ENCODE results near the gene KCND3.

The KCND3 gene

DNA sequence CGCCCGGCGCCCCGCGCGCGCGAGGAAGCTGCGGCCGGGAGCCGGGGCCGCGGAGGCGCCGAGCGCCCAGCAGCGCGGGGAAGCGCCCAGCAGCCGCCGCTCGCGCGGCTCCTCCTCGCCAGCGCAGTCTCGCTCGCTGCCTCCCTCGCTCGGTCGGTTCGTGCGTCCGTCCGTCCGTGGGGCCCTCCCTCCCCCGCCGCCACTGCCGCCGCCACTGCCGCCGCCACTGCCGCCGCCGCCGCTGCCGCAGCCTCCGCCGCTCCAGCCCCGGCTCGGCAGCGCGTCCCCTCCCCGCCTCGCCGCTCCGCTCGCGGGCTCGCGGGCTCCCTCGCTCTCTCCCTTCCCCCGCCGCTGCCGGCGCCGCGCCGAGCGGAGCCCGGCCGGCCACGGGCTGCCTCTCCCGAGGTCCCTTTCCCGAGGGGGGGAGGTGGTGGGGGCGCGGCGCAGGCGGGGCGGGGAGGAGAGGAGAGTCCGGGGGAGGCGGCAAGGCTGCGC lies at the start of gene KCND3:
Gene KCND3, minus strand, starts transcription at position 138 of the 495 bp plus-strand sequence.
- DNase-seq, result no peak

DNA sequence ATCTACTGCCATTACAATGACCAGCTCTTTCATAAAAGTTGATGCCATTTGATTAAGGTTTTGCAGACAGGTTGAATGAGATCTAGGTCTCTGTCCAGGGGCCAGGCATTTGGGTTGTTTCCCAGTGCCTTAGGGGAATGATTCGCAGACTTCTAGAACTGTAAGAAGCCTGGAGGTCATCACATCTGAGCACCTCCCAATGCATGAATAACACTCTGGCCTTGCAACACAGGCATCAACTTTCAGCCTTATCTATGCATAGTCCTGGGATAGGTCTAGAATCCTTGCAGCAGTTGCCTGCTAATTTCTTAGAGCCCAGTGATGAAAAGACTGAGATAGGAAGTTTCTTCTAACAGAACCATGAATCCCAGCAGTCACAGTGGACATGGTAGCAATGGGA lies 44.8 kb upstream of the KCND3 start:
- no peak for DNase-seq

DNA sequence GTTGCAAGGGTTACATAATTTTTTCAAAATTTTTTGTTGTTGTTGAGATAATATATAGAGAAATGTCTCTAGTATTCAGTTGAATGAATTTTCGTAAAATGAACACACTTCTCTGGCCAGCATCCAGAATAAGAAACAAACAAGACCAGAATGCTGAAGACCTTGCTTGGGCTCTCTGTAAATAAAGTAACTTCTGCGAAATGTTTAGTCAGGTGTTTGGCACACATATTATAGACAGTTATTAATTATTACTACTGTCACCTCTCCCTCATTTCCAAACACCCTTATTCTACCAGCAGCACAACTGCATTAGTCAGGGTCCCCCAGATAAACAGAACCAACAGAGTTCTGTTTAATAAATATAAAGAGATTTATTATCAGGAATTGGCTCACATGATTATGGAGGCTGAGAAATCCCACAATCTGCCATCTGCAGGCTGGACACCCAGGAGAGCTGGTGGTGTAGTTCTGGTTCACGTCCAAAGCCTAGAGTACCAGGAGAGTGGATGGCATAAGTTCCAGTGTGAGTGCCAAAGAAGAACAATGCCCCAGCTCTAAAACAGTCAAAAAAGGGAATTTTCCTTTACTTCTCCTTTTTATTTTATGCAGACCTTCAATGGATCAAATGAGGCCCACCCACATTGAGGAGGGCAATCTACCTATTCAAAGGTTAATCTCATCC lies 44.1 kb upstream of the KCND3 start:
- no peak for DNase-seq

DNA sequence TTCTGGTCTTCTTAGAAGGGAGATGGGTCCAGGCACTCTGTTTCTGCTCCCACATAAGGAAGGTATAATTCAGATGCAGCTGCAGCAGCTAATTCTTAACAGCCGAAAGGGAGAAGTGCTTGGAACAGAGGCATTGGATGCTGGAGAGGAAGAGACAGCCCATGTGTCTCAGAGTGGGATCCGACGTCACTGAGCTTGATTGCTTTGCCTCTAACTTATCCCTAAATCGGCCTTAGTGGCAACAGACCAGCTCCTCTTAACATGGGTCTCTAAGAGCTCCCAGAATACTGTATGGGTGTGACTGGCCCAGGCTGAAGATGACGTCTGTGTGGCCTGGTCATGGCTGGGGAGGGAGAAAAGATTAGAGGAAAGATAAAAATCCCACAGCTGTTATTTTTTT lies 40.7 kb upstream of the KCND3 start:
- no peak for DNase-seq

DNA sequence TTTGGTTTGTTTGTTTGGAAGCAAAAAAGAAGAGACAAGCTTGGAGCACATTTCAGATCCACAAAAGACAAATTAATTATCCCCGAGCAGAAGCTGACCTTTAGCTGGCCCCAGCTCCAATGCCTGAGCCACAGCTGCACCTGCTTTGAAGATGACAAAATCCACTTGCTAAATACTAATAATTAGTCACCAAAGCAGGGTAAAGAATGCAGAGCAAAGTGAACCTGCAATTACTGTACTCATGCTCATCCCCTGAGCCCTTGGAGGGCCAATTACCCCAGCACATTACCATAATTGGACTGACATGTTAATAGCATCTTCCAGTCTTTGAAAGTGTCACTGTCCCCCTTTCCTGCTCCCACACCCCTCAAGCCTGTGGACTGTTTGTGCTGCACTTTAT lies 38.2 kb upstream of the KCND3 start:
- no peak for DNase-seq

DNA sequence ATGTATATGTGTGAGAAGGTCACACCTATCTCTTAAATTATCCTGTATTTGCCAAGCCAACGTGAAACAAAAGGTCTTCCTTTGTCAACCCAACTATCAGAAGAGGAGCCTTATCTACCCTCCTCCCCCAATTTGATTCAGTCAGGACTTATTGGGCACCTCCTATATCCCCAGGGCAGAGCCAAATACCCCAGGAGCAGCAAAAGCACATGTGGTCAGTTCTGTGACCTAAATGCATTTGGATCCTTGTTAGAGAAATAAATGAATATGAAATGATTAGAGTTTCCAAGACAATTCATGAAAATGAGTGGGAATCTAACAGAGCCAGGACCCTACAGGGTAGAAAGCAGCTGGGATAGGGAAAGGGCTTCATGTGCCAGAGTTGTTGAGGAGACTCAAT lies 37.0 kb upstream of the KCND3 start:
- no peak for DNase-seq

DNA sequence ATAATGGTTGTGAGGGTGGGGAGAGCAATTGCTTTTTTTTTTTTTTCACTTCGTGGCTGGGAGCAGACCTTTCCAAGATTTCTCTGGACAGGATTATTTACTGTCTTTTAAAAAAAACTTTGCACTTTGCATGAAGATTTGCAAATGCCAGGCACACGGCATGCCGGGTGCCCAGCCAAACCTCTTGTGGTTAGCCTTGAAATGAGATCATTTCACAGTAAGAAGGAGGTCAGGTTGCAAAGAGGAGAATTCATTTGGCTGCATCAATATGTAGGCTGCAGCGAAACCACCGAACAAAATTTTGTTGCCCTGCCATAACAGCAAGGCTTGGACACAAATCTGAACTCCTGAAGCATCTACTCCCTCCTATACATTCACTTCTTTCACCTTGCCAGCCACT lies 36.5 kb upstream of the KCND3 start:
- DNase-seq, result no peak

DNA sequence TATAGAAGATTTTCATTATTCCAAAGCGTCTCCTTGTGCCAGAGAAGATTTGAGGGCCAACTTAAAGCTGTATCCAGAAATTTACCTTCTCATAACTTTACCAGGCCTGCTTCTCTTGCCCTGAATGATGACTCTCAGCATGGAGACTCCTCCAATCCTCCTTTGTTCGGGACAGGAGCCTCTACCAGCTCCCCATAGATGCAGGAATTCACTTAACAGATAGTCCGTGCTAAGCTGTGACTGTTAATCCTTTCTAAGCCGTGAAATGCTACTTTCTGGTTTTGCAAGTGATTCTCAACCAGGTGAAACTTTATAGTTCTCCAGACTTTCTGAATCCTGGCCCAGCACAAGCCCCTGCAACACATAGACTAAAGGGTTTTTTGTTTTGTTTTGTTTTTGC lies 31.8 kb upstream of the KCND3 start:
- no peak for DNase-seq

DNA sequence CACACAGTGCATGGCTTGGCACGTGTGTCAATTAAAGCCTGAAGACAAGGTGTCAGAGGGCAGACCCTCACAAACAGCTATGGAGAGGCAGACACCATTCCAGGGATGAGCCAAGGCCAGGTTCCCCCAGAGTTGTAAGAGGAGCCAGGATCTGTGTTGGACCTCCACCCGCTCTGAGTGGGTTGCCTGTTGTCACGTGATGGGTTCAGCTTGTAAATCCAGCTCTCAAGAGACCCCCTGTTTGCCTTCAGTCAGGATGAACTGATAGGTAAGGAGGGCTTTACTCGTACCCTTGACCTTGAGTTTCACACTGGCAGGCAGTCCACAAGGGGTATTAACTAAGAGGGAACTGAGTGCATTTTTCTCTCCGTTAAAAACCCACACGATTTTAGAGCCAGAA lies 27.7 kb upstream of the KCND3 start:
- DNase-seq, result no peak

DNA sequence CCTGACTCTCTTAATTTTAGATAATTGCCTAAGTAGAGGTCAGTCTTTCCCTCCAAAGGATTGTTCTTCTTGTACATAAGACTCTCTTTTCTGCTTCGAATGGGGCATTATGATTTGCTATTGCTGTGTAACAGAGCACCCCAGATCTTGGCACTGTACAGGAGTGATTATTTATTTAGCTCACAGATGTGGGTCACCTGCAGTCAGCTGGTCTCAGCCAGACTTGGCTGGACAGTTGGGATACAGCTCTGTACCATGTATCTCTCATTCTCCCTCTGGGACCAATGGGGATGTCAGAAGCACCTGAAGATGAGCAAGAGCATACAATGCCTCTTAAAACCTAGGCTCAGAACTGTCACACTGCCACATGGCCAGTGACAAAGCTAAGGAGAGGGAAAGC lies 23.4 kb upstream of the KCND3 start:
- DNase-seq, result no peak

DNA sequence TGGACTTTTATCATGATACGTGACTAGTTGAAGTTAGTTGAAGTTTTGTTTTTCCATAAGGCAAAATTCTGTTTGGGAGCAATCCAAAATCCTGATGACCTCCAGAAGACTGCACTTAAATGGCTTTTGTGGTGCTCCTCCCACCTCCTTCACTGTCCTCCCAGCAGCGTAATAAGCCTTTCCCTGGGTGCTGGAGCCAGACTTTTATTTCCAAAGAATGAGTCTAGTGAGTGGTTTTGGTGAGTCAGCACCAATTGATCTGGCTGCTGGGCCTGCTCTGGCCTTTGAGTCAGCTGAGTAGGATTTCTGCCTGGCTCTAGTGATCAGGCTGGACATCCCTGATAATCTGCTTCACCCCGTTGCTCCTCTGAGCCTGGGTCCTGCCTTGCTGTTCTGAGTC lies 21.7 kb upstream of the KCND3 start:
- peak; percentile 9 for DNase-seq

DNA sequence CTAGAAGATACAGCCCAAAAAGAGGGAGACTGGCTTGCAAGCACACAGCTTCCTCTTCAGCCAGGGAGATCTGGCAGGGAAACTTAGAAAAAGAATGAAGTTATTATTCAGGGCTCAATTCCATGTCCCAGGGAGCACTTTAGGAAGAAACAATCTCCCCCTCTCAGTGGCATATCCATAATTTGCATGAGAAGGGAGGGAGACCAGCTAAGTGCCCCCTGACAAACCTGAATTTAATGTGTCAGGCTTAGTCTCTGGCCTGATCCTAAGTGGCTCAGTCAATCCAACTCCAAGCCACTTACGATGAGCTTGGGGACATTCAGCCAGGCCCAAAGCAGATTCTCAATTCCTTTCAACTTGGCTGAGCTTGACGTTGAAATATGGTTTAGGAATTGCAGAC lies 17.7 kb upstream of the KCND3 start:
- no peak for DNase-seq

DNA sequence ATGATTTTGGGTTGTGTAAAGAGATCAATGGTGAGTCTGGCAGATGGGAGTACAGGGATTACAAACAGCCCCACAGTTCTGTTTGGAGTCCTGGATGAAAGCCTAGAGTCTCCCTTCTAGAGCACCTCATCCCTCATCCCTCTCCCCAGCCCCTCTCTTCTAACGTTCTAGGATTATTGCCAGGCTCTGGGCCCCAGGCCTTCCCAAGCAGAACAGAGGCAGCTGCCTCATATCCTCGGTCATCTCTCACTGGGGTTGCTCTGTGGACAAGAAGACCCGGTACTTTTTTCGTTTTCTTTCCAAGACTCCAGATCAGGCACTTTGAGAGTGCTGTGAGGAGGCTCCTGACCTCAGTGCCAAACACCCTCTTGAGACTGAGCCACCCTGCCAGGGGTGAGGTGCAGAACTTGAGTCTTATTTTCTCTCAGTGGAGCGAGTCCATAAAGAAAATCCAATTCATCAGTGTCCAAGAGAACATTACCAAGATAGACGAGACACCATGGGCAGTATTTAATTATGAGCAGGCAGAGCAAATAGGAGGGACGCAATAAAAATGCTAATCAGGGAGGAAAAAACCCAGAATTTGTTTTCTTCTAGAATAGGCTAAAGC lies 17.1 kb upstream of the KCND3 start:
- DNase-seq, result no peak

DNA sequence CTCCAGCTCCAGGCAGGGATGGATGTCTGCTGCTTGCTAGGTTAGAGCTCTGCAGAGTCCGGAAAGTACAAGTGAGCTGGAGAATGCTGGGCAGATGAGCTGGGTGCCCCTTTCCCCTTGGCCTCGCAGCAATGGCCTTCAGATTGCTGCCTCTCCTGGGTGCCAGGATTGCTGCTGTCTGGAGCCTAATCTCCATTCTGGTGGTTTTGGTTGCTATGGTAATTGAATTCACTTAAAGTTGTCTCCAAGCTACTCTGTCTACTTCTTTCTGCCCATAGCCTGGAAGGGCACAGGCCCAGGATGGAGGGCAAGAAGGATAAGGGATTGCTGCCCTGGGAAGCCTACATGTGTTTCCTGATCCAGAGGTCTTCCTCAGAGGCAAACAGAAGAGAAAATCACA lies 14.6 kb upstream of the KCND3 start:
- DNase-seq, result no peak

DNA sequence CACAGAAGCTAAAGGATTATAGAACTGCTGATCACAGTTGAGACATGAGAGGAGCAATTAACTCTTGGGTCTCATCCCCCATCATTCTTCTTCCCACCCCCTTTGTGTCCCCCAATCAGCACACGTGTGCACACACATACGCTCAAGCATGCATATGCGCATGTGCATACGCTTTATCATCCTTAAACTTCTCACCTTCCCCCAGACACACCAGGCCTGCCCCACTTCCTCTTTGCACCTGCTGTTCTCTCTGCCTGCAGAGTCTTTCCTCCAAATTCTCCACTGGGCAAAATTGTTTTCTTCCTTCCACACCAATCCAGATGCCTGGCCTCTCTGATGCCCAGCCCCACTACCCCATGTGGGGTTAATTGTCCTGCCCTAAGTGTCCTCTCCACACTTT lies 13.0 kb upstream of the KCND3 start:
- no peak for DNase-seq

DNA sequence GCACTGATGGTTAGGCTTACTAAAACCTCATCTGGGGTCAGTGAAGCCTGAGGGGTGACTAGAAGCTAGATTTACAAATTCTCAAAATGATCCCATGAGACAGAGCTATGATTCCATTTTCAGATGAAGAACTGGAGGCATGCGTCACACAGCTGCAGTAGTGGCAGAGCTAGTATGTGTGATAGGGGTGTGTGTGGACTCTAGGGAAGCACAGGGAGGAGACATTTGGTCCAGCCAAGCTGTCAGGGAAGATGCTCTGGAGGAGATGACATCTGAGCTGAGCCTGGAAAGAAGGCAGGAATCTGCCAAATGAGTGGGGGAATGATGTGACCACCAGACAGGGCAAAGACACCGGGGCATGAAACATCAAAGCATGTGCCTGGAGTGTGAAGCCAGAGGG lies 12.0 kb upstream of the KCND3 start:
- no peak for DNase-seq

DNA sequence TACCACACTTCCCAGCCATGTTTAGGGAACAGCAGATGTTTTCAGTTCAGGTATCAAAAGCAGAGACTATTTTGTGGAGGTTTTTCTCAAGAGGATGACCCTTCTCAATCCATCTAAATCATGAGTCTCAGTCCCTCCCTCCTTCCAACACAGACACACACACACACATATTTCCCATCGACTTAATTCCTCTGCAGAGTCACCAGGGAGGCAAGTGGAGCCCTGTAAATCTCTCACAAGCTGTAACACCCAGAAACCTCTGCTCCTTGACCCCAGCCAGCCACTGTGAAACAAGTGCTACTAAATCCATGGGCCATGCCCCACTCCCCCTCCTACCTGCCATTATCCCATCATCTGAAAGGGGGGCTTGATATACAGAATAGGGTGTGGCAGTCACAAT lies 10.6 kb upstream of the KCND3 start:
- DNase-seq, result no peak

DNA sequence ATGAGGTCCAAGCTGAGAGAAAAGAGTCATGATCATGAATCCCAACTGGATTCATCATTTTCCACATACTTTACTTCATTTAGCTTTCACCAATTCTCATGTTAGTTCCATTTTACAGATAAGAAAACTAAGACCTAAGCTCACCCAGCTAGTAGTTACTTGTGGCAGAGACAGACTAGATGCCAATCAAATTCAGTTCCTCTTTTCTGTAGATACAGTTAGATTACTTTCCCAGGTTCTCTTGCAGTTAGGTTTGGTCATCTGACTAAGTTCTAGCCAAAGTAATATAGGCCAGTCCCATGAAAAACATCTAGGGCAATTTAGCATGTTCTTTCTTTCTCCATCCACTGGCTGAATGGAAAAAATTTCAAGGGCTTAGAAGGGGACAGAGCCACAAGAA lies 8.9 kb upstream of the KCND3 start:
- DNase-seq, result peak; percentile 24

DNA sequence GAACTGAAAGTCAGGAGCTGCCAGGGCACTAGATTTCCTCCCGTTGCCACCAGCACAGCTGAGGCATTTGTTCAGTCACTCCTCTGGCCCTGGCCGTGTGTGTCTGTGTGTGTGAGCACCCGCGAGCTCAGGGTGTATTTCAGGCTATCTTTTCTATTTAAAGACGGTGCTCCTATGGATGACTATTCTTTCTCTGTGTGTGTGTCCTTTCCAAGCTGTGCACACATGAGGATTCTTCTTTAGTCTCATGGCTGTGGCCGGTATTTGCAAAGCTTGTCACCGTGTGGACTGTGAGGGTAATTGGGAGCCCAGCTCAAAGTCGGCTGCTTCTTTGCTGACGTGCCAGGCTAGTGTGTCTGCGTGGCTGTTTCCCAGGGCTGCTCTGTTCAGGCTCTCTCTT lies 3.0 kb upstream of the KCND3 start:
- no peak for DNase-seq

DNA sequence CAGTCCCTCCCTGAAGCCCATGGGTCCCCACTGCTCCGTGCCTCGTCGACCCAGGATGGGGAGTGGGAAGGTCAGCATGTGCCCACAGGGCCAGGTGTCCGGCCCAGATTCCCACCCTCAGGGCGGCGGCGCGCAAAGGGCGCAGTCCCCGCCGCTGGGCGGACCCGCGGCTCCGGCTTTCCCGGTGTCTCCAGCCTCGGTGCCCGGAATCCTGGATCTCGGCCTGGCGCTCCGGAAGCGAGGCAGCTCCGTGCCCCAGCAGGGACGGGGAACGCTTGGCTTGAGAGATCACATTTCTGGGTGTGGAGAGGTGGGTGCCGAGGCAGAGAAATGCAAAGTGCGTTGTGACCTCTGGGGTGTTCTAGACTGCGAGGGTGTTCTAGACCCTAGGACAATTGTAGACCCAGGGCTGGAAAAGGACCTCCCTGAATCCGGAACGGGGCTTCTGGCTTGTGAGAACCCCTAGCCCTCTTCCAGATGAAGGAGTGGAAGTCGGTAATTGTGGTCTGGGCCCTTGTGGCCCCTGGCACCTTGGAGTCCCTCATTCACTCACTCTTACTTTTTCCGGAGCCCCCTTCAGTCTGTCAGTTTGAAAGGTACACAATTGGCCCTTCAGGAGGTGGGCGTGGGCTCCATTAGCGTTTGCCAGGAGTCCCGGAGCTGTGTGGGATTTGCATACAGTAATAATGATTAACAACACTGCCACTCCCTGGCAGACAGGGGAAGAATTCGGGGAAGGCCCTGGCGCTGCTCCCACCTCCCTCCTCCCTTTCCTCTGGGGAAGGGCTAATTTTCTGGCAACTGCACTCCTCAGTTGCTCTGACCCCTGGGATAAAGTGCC lies 1.6 kb upstream of the KCND3 start:
- peak; percentile 14 for DNase-seq

DNA sequence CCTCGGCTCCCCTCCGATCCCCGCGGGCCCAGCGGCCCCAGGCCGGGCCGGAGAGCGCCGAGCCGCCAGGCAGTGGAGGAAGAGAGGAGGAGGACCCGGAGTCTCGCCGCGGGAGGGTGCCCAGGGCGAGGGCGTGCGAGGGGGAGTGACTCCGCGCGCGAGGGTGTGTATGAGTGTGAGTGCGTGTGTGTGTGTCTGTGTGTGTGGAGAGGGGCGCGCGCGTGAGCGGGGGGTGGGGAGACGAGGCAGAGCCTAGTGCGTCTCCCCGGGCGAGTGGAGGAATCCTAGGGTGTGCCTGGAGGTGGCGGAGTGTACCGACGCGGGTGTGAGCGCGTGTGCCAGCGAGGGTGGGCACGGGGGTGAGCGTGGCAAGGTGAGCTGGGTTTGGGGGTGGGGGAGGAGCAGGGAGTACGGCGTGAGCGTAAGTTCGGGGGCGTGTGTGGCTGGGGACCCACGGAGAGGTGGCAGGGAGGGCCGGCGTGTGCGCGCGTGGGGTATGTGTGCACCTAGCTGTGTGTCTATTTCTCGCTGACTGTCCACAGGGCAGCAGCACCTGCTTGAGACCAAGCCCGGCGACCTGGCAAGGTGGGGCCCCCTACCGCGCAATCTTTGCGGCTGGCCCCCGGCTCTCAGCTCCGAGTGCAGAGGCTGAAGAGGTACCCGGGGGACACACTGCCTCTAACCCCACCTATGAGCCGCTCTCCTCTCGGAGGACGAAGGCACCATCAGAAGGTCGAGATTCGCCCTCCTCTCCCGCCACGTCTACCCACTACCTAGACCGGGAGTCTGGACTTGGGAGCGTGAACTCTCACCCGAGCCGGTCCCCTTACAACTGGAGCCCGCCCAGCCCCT lies 784 bp upstream of the KCND3 start:
- DNase-seq, result no peak

DNA sequence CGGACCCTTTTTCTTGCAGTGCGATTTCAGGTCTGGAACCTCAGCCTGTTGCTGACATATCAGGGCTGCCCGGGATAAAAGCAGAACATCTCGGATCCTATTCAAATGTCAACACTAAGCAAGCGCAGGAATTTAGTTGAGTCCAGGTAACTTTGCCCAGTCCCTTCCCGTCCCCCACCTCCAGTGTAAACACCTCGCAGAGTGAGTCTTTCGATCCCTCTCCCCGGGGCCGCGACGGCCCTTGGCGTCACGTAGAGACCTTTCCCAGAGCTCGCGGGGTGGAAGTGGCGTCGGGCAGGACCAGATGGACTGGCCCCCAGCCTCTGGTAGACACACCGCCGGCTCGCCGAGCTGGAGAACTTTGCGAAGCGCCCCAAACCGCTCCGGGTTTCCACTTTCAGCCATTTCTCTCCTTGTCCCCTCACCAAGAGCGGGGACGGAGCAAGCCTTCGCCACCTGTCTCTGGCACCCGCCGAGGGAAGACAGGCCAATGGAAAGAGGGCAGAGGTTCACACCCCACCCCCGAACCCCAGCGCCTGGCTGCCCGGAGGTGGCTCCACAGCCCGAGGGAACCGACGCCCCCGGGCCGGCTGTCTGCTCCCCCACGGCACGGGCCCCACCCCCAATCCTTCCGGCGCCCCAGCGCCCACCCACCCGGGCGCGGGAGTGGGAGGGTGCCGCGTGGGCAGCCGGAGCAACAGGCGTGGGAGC lies 570 bp downstream of the KCND3 start:
- DNase-seq, result no peak

DNA sequence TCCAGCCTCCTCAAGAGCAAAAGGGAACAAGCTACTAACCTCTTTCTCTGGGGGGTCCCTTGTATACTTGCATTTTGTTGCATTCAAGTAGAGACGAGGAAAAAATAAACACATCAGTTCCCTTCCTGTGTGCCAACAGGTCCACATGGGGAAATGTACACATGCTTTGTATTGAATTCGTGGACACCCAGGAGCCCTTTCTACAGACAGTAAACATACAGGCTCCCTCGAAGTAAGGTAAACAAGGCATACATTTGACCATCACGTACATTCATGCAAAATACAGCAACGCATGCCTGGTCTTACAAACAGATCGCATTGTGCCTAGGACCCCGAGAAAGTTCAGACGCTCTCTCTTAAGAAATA lies 1.1 kb downstream of the KCND3 start:
- DNase-seq, result no peak
